HL-60 (cell line): ENCODE measurements around the gene ABHD3.
A peak's percentile ranks its signal among the peaks of the same experiment; 100 is the strongest.
"Not testable (repeated sequence)": the region's sequence is repeated elsewhere in the genome, so short reads cannot be mapped to it uniquely, and the experiment has no call there.

Experiments
- DNase-seq, 2 experiments: peaks; one replicate each; pipeline ENCODE4 v3.0.0-alpha.2; 2010 to 2020; ENCODE audit warnings: low read depth in 1 of 2, low spot score in 1 of 2
- H3K27ac ChIP-seq: fragments of 250-450 bp; sonication (Bioruptor Pico); replicated peaks from 2 replicates; pipeline ENCODE4 v1.5.1; 2020; ENCODE audit warnings: mild to moderate bottlenecking, moderate library complexity
- H3K27me3 ChIP-seq: fragments of 250-450 bp; sonication (Bioruptor Pico); 2 replicates; pipeline ENCODE4 v1.5.1; 2021; ENCODE audit warnings: mild to moderate bottlenecking, moderate library complexity; ENCODE audit not compliant: insufficient read depth, poor library complexity, severe bottlenecking
- H3K4me3 ChIP-seq: replicated peaks from 2 replicates; pipeline ENCODE4 v1.5.1; 2011; ENCODE audit warnings: mild to moderate bottlenecking, control low read depth, low read length; ENCODE audit not compliant: insufficient read depth
- GABPA ChIP-seq: IDR thresholded peaks from 2 replicates; pipeline ENCODE4 v1.6.1; 2012; ENCODE audit warnings: low read depth
- POLR2AphosphoS5 ChIP-seq: IDR thresholded peaks from 2 replicates; pipeline ENCODE4 v1.6.1; 2012; ENCODE audit warnings: low read depth
- REST ChIP-seq: IDR thresholded peaks from 2 replicates; pipeline ENCODE4 v1.6.1; 2012; ENCODE audit warnings: low read depth; ENCODE audit not compliant: insufficient replicate concordance
- SPI1 ChIP-seq: IDR thresholded peaks from 2 replicates; pipeline ENCODE4 v1.6.1; 2012; ENCODE audit warnings: low read depth, mild to moderate bottlenecking, borderline replicate concordance
- TF ChIP-seq, protein P1 (sequence below): IDR thresholded peaks from one replicate; pipeline ENCODE4 v1.5.1; 2011; ENCODE audit warnings: low read length, control low read depth, inconsistent platforms; ENCODE audit not compliant: insufficient read depth

ABHD3 gene

DNA sequence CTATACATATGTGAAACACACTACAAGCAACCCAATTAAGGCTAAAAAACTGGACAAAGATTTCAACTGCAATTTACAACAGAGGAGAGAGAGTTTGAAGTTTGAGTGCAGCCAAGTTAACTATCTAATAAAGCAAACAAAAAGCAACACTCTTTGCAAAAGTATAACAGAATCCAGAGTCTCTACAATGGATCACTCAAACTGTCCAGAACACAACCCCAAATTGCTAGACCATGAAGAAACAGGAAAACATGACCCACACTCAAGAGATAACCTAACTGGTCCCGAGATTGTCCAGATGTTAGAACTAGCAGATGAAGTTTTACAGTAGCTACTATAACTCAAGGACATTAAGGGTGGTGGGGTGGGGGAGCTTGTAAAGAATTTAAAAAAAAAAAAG is 14.8 kb downstream of the ABHD3 start:
- H3K27me3 ChIP-seq: no peaks in the 10 kb centered on the region
- H3K27ac ChIP-seq: no peak overlapping the region
- no peak for DNase-seq
- no peak for TF ChIP-seq SPI1
- TF ChIP-seq POLR2AphosphoS5: no peak
- no peak for TF ChIP-seq GABPA
- H3K4me3 ChIP-seq: no peak overlapping the region

DNA sequence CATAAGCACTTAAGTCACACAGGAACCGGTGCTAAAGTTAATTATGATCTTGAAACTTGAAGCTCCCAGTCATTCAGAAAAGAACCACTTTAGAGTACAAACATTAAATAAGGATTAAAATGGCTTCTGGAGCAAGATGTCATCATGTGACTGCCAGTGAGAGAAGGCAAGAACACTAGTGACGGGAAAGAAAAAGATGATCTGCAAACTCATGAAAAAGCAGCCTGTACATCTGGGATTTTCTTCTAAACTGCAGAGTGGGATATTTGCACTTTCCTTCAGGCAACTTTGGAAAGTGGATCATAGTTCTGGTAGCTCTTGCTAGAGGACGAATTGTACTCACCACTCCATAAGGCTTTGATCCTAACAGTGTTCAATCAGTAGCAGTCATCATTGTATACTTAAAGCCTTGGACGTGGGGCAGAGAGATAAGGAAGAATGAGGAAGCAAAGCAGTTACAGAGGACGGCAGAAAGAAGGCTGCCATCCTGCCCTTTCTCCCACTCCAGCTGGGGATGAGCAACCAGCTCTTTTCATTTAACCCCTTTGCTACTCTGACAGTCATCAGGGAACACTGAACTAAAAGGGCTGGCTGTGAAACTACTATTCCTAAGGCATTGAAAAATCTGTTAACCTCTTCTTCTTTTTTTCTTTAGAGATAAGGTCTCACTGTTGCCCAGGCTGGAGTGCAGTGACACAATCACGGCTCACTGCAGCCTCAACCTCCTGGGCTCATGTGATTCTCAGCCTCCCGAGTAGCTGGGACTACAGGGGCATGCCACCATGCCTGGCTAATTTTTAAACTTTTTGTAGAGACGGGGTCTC is 18.1 kb downstream of the ABHD3 start:
- H3K27ac ChIP-seq: no peak overlapping the region
- DNase-seq: peak in 1 of 2 experiments; percentile 25
- TF ChIP-seq REST (no peak), GABPA (no peak), POLR2AphosphoS5 (no peak), SPI1 (no peak)
- TF ChIP-seq, protein P1, sequence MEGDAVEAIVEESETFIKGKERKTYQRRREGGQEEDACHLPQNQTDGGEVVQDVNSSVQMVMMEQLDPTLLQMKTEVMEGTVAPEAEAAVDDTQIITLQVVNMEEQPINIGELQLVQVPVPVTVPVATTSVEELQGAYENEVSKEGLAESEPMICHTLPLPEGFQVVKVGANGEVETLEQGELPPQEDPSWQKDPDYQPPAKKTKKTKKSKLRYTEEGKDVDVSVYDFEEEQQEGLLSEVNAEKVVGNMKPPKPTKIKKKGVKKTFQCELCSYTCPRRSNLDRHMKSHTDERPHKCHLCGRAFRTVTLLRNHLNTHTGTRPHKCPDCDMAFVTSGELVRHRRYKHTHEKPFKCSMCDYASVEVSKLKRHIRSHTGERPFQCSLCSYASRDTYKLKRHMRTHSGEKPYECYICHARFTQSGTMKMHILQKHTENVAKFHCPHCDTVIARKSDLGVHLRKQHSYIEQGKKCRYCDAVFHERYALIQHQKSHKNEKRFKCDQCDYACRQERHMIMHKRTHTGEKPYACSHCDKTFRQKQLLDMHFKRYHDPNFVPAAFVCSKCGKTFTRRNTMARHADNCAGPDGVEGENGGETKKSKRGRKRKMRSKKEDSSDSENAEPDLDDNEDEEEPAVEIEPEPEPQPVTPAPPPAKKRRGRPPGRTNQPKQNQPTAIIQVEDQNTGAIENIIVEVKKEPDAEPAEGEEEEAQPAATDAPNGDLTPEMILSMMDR: no peak
- H3K4me3 ChIP-seq: no peak overlapping the region
- H3K27me3 ChIP-seq: no peaks in the 10 kb centered on the region

GRCh38 chr18:21685556-21685981 is 19.0 kb downstream of the ABHD3 start:
- DNase-seq, H3K27me3 ChIP-seq, H3K27ac ChIP-seq, H3K4me3 ChIP-seq: not testable (repeated sequence)

GRCh38 chr18:21684731-21685130 is 19.8 kb downstream of the ABHD3 start:
- Histone ChIP-seq H3K27ac (no peak overlapping the region), H3K4me3 (no peak overlapping the region), H3K27me3 (no peaks in the 10 kb centered on the region)
- DNase-seq: no peak
- TF ChIP-seq, protein P1: no peak
- TF ChIP-seq REST (no peak), GABPA (no peak), POLR2AphosphoS5 (no peak), SPI1 (no peak)
